ENCODE data around the gene NVL. TPM values are rescaled to one million over a fixed set of nuclear protein-coding genes. Genes with fewer than 3 reads are reported as not detected.
A peak's percentile ranks its signal among the peaks of the same experiment; 100 is the strongest.
"Not testable (repeated sequence)": the region's sequence is repeated elsewhere in the genome, so short reads cannot be mapped to it uniquely, and the experiment has no call there.

The NVL gene
- polyA plus RNA-seq, 3 donors = 37.0 to 45.4 (median 39.8) TPM

GRCh38 chr1:224213438-224214119 is 116.4 kb downstream of the NVL start:
- no peak for DNase-seq (ENCODE audit: extremely low read depth in 1 of 11, low read depth in 9 of 11, low spot score in 4 of 11)

GRCh38 chr1:224212618-224213061 is 117.3 kb downstream of the NVL start:
- no peak for DNase-seq (ENCODE audit: extremely low read depth in 1 of 11, low read depth in 9 of 11, low spot score in 4 of 11)

- DNase-seq (ENCODE audit: extremely low read depth in 1 of 11, low read depth in 9 of 11, low spot score in 4 of 11) = no peak
These were observed 118.6 kb downstream of the NVL start for GRCh38 chr1:224211206-224211962.

- not testable (repeated sequence) for DNase-seq (ENCODE audit: extremely low read depth in 1 of 11, low read depth in 9 of 11, low spot score in 4 of 11)
These were observed 123.9 kb downstream of the NVL start for GRCh38 chr1:224205931-224206538.

GRCh38 chr1:224205438-224205840 is 124.5 kb downstream of the NVL start:
- DNase-seq (ENCODE audit: extremely low read depth in 1 of 11, low read depth in 9 of 11, low spot score in 4 of 11) = no peak

GRCh38 chr1:224203243-224204016 is 126.5 kb downstream of the NVL start:
- DNase-seq (ENCODE audit: extremely low read depth in 1 of 11, low read depth in 9 of 11, low spot score in 4 of 11) = peak in 2 of 11 donors; percentile 69 to 75

GRCh38 chr1:224201853-224202252 is 128.1 kb downstream of the NVL start:
- DNase-seq (ENCODE audit: extremely low read depth in 1 of 11, low read depth in 9 of 11, low spot score in 4 of 11) = no peak

DNA sequence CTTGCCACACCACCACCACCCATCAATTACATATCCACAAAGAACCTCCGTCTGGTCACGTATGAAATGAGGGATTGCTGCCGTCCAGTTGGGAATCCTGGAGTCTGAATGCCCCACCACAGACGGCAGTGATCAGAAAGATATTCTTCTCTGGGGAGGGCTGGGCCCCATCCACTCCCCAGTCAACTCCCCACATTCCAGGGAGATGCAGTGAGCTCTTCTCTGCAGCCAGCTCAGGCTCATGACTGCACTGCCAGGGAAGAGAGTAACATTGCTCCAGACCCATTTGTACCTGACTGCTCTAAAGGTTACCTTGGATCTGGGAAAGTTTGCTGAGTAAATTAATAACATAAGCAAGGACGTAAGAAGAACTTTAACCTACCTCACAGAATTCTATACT is 128.6 kb downstream of the NVL start:
- no peak for DNase-seq (ENCODE audit: extremely low read depth in 1 of 11, low read depth in 9 of 11, low spot score in 4 of 11)

DNA sequence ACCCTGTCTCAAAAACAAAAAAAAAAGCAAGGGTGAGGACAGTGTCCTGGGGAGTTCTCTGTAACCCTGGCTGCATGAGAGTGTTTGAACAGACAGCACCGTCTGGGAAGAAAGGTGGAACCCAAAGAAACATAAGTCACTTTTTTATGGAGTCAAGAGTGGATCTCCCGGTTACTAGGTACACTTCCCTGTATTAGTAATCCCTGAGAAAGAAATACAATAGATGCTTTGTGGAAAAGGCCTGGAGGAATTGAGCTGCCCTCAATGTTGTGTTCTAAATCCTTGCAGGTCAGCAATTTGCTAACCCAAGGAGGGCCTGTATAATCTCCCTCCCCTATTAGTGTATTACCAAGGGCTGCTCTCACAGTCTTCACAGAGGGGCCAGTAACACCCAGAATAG is 130.3 kb downstream of the NVL start:
- no peak for DNase-seq (ENCODE audit: extremely low read depth in 1 of 11, low read depth in 9 of 11, low spot score in 4 of 11)

- no peak for DNase-seq (ENCODE audit: extremely low read depth in 1 of 11, low read depth in 9 of 11, low spot score in 4 of 11)
These were observed 131.4 kb downstream of the NVL start for GRCh38 chr1:224198572-224198971.

DNA sequence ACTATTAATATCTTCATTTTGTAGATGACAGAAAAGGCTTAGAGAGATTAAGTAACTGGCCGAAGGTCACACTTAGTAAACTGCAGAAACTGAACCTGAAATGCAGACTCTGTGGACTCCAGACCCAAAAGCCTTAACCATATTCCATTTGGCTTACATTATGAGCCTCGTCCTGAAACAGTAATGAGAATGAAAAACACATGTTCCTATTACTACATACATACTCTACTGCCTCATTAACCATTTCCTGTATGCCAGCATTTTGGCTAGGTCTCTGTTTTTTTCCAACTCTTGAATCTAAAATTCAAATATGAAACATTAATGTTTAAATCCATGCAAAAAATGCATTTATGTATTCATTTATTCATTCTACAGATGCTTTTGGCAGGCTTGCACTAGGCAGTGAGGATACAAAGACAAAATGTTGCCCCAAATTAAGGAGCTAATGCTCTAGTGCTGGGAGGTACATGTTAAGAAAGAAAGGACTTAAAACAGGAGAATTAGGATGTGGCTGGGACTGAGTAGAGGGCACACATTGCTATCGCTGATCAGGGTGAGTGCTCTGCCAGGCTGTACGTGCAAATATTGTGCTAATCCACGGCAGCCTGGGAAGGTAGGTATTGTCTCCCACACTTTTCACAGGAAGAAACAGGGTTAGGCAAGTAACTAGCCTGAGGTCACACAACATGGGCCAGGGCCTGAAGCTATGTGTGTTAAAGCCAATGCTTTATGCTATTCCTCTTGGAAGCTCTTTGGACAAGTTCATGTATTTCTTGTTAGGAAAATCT is 133.0 kb downstream of the NVL start:
- no peak for DNase-seq (ENCODE audit: extremely low read depth in 1 of 11, low read depth in 9 of 11, low spot score in 4 of 11)

GRCh38 chr1:224193319-224193966 is 136.5 kb downstream of the NVL start:
- DNase-seq (ENCODE audit: extremely low read depth in 1 of 11, low read depth in 9 of 11, low spot score in 4 of 11) = no peak

GRCh38 chr1:224192082-224192788 is 137.7 kb downstream of the NVL start:
- no peak for DNase-seq (ENCODE audit: extremely low read depth in 1 of 11, low read depth in 9 of 11, low spot score in 4 of 11)

GRCh38 chr1:224189561-224189960 is 140.4 kb downstream of the NVL start:
- DNase-seq (ENCODE audit: extremely low read depth in 1 of 11, low read depth in 9 of 11, low spot score in 4 of 11) = no peak

GRCh38 chr1:224188286-224188685 is 141.7 kb downstream of the NVL start:
- no peak for DNase-seq (ENCODE audit: extremely low read depth in 1 of 11, low read depth in 9 of 11, low spot score in 4 of 11)

DNA sequence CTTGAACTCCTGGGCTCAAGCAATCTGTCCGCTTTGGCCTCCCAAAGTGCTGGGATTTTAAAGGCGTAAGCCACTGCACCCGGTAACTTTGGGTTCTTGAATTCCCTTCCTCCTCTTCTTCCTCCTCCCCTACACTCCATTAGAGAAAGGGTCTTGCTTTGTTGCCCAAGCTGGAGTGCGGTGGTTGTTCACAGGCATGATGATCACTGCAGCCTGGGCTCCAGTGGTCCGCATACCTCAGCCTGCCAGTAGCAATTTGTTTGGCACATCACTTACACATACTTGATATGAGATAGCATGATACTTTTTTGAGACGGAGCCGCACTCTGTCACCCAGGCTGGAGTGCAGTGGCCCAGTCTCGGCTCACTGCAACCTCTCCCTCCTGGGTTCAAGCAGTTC is 144.8 kb downstream of the NVL start:
- DNase-seq (ENCODE audit: extremely low read depth in 1 of 11, low read depth in 9 of 11, low spot score in 4 of 11) = no peak

DNA sequence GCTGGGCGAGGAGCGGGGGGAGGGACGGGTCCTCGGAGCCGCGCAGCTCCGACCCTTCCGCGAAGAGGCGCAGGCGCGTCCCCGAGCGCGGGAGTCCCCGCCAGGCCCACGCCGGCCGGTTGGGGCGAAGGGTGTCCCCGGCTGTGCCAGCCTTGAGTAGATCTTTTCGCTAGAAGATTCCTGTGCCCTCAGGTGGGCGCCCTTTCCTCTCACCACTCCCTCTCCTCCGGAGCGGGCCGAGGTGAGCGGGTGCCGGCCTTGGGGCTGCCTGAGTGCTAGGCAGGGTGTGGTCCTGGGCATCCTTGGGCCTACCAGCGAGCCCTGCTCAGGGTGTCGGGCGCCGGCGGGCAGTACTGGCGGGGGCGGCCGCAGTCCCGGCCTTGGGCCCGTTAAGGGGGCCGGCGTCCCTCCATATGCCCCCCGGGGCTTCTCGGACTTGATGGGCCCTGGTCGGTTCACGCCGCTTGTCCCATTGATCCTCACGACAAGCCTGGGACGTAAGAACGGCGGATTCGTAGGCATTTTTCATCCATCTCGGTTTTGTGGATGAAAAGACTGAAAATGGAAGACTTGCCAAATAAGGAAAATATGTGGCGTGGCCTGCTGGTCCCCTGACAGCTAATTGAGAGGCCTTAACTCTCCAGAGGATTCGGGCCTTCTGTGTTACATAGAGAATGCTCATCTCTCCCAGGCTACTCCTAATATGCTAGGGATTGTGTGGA is 146.2 kb downstream of the NVL start:
- DNase-seq (ENCODE audit: extremely low read depth in 1 of 11, low read depth in 9 of 11, low spot score in 4 of 11) = peak in 5 of 11 donors; percentile 31 to 51 (median 41)

All from renal cortex interstitium (tissue), 11 donors.